Neural cell (in vitro differentiated cells): ENCODE measurements around the gene PMEPA1. TPM values are rescaled to one million over a fixed set of nuclear protein-coding genes. Genes with fewer than 3 reads are reported as not detected.

Experiments
- H2AFZ ChIP-seq: fragments of 200-600, 300-800 bp; sonication (generic), shearing (Covaris generic); 2 replicates; pipeline ENCODE4 v1.6.0; 2014; ENCODE audit warnings: low read depth, mild to moderate bottlenecking, antibody characterized with exemption, low read length, moderate library complexity
- H3F3A ChIP-seq: fragments of 200-600 bp; shearing (Covaris generic); 2 replicates; pipeline ENCODE4 v1.6.1; 2016; ENCODE audit warnings: mild to moderate bottlenecking, moderate library complexity, mixed read lengths, antibody characterized with exemption, low read length; ENCODE audit not compliant: insufficient read depth, poor library complexity, severe bottlenecking
- H3K27ac ChIP-seq: fragments of 200-600, 300-800 bp; sonication (generic), shearing (Covaris generic); 2 replicates; pipeline ENCODE4 v1.5.1; 2014; ENCODE audit warnings: mild to moderate bottlenecking, low read length, moderate library complexity
- H3K27me3 ChIP-seq: fragments of 300-800, 200-600 bp; sonication (generic), shearing (Covaris generic); 2 replicates; pipeline ENCODE4 v1.6.0; 2014; ENCODE audit warnings: mild to moderate bottlenecking, low read depth, low read length, moderate library complexity; ENCODE audit not compliant: insufficient read depth
- H3K36me3 ChIP-seq: fragments of 300-800, 200-600 bp; sonication (generic), shearing (Covaris generic); 2 replicates; pipeline ENCODE4 v1.5.1; 2014; ENCODE audit warnings: mild to moderate bottlenecking, antibody characterized with exemption, low read length, moderate library complexity; ENCODE audit not compliant: insufficient read depth
- H3K4me2 ChIP-seq: fragments of 300-800, 200-600 bp; sonication (generic), shearing (Covaris generic); 2 replicates; pipeline ENCODE4 v1.6.0; 2014; ENCODE audit warnings: mild to moderate bottlenecking, low read length
- H3K4me3 ChIP-seq: fragments of 300-800, 200-600 bp; sonication (generic), shearing (Covaris generic); 2 replicates; pipeline ENCODE4 v1.5.1; 2014; ENCODE audit warnings: mild to moderate bottlenecking, low read length, moderate library complexity
- H3K79me2 ChIP-seq: fragments of 200-600 bp; shearing (Covaris generic); replicated peaks from 2 replicates; pipeline ENCODE4 v1.6.0; 2014; ENCODE audit warnings: mild to moderate bottlenecking, low read length, moderate library complexity; ENCODE audit not compliant: insufficient read depth
- H3K9ac ChIP-seq: fragments of 300-800, 200-600 bp; sonication (generic), shearing (Covaris generic); 2 replicates; pipeline ENCODE4 v1.6.1; 2016; ENCODE audit warnings: mild to moderate bottlenecking, low read length, mixed read lengths
- H3K9me2 ChIP-seq: fragments of 200-600 bp; shearing (Covaris generic); 2 replicates; pipeline ENCODE4 v1.6.1; 2016; ENCODE audit warnings: mild to moderate bottlenecking, low read length, mixed read lengths; ENCODE audit not compliant: insufficient read depth
- H3K9me3 ChIP-seq: fragments of 200-600, 300-800 bp; sonication (generic), shearing (Covaris generic); 2 replicates; pipeline ENCODE4 v1.6.1; 2016; ENCODE audit warnings: mild to moderate bottlenecking, mixed run types, low read length, moderate library complexity, mixed read lengths
- H4K20me1 ChIP-seq: fragments of 200-600 bp; shearing (Covaris generic); 2 replicates; pipeline ENCODE4 v1.6.1; 2016; ENCODE audit warnings: mild to moderate bottlenecking, mixed run types; ENCODE audit not compliant: insufficient read depth
- EP300 ChIP-seq: fragments of 450-650 bp; conservative IDR thresholded peaks from 2 replicates; pipeline ENCODE4 v1.6.1; 2014; ENCODE audit warnings: antibody characterized with exemption, mild to moderate bottlenecking, moderate library complexity; ENCODE audit not compliant: poor library complexity, severe bottlenecking
- EZH2 ChIP-seq: fragments of 200-600, 300-800 bp; shearing (Covaris generic), sonication (generic); IDR thresholded peaks from 2 replicates; pipeline ENCODE4 v1.6.1; 2014; ENCODE audit warnings: antibody characterized with exemption, low read length, borderline replicate concordance, mild to moderate bottlenecking; ENCODE audit not compliant: insufficient read depth, poor library complexity, severe bottlenecking
- MXI1 ChIP-seq: fragments of 450-650 bp; conservative IDR thresholded peaks from 2 replicates; pipeline ENCODE4 v1.6.1; 2014; ENCODE audit warnings: antibody characterized with exemption, mild to moderate bottlenecking; ENCODE audit not compliant: poor library complexity, severe bottlenecking
- POLR2AphosphoS5 ChIP-seq: IDR thresholded peaks from 2 replicates; pipeline ENCODE4 v1.6.1; 2012
- RAD21 ChIP-seq: fragments of 450-650 bp; conservative IDR thresholded peaks from 2 replicates; pipeline ENCODE4 v1.6.1; 2014; ENCODE audit warnings: antibody characterized with exemption, mild to moderate bottlenecking, moderate library complexity
- REST ChIP-seq: IDR thresholded peaks from 2 replicates; pipeline ENCODE4 v1.6.1; 2012; ENCODE audit warnings: borderline replicate concordance
- TAF1 ChIP-seq: IDR thresholded peaks from 2 replicates; pipeline ENCODE4 v1.6.1; 2012; ENCODE audit warnings: low read depth
- polyA plus RNA-seq: library from polyadenylated mRNA; depleted of rRNA; stranded (reverse); fragments of >200 nt; gene quantifications from 2 replicates; pipeline ENCODE4 v1.2.3, GENCODE V29; 2014
- TF ChIP-seq, protein P1 (sequence below): fragments of 450-650 bp; IDR thresholded peaks from 2 replicates; pipeline ENCODE4 v1.5.1; 2014; ENCODE audit warnings: antibody characterized with exemption, mild to moderate bottlenecking, moderate library complexity; ENCODE audit not compliant: poor library complexity, severe bottlenecking

The PMEPA1 gene
- polyA plus RNA-seq, 1 donor from 2014 or later: 5.0 TPM

DNA sequence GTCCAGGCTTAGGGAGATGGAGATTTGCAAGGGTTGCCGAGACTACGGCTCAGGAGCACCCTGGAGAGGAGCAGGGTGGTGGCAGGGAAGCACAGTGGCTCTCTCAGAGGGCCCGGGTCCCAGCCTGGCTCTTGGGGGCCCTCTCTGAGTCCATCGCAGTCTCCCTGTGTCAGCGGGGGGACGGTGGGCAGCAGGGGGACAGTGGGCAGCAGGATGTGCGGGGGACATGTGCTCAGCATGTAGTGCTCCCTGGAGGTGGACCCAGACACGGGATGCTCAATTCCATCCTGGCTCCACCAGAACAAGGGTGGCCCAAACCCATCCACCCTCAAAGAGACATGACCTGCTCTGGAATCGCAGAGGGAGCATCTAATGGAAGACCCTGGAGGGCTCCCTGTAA lies 46.6 kb downstream of the PMEPA1 start:
- H4K20me1 ChIP-seq: no peaks in the 10 kb centered on the region
- no peak for TF ChIP-seq TAF1
- TF ChIP-seq REST: no peak
- no peak for TF ChIP-seq EP300
- TF ChIP-seq, protein P1, sequence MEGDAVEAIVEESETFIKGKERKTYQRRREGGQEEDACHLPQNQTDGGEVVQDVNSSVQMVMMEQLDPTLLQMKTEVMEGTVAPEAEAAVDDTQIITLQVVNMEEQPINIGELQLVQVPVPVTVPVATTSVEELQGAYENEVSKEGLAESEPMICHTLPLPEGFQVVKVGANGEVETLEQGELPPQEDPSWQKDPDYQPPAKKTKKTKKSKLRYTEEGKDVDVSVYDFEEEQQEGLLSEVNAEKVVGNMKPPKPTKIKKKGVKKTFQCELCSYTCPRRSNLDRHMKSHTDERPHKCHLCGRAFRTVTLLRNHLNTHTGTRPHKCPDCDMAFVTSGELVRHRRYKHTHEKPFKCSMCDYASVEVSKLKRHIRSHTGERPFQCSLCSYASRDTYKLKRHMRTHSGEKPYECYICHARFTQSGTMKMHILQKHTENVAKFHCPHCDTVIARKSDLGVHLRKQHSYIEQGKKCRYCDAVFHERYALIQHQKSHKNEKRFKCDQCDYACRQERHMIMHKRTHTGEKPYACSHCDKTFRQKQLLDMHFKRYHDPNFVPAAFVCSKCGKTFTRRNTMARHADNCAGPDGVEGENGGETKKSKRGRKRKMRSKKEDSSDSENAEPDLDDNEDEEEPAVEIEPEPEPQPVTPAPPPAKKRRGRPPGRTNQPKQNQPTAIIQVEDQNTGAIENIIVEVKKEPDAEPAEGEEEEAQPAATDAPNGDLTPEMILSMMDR: no peak
- no peak for TF ChIP-seq EZH2
- TF ChIP-seq RAD21: no peak
- TF ChIP-seq MXI1: no peak
- H2AFZ ChIP-seq: no peak overlapping the region
- no peaks in the 10 kb centered on the region for H3K9me2 ChIP-seq
- no peaks in the 10 kb centered on the region for H3F3A ChIP-seq
- no peak overlapping the region for H3K4me2 ChIP-seq
- H3K4me3 ChIP-seq: no peak overlapping the region
- H3K79me2 ChIP-seq: no peaks in the 10 kb centered on the region
- H3K9me3 ChIP-seq: no peaks in the 10 kb centered on the region
- no peaks in the 10 kb centered on the region for H3K36me3 ChIP-seq
- H3K9ac ChIP-seq: no peak overlapping the region
- no peak overlapping the region for H3K27ac ChIP-seq
- no peaks in the 10 kb centered on the region for H3K27me3 ChIP-seq

DNA sequence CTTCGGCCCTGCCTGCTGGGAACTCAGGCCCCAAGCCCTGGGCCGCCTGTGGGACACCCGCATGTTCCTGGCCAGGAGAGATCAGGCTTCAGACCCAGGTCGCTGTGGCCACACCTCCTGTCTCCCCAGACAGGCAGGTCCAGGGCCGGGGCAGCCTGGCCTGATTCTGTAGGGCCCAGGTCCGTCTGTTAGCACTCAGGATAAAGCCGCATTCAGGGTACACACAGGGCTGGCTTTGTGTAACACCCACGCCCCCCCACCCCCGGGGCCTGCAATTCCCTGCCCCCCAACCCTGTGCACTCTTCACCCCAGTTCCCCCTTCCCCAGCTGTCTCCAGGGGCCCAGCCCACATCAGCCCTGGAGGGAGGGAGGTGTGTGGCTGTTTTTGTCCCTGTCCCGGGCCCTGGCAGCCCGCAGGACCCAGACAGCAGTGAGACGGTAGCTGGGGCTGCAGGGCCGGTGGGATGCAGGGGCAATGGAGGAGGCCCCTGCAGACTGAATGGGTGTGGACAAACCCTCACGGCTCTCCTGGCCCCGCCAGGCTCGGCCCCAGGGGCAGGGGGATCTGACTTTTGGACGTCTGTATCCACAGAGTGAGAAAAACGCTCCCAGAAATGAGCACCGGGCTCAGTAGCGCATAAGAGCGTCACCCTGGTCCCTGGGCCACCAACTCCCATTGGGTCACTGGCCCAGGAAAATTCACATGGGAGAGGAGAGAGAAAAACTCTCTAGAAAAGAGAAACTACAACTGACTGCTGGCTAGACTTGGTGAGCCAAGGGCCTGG lies 47.2 kb downstream of the PMEPA1 start:
- Histone ChIP-seq H3K36me3 (no peaks in the 10 kb centered on the region), H3K4me3 (no peak overlapping the region), H3K9ac (no peak overlapping the region), H3K27ac (no peak overlapping the region), H3K79me2 (no peaks in the 10 kb centered on the region), H3K27me3 (no peaks in the 10 kb centered on the region), H3K4me2 (no peak overlapping the region), H2AFZ (no peak overlapping the region), H3K9me2 (no peaks in the 10 kb centered on the region), H3K9me3 (no peaks in the 10 kb centered on the region), H3F3A (no peaks in the 10 kb centered on the region), H4K20me1 (no peaks in the 10 kb centered on the region)
- TF ChIP-seq POLR2AphosphoS5: no peak
- no peak for TF ChIP-seq REST
- TF ChIP-seq, protein P1: no peak
- TF ChIP-seq EP300: no peak
- TF ChIP-seq RAD21: no peak
